Mucosa of descending colon (tissue), 3 donors: ENCODE data around the gene ANO7. TPM values are rescaled to one million over a fixed set of nuclear protein-coding genes. Genes with fewer than 3 reads are reported as not detected.

Source experiments
- ATAC-seq: fragments of 200-7000 bp; cut with Tn5 transposase; one replicate; pipeline ENCODE4 v1.9.1; 2020; ENCODE audit warnings: mild to moderate bottlenecking, moderate library complexity
- DNase-seq, 3 donors: peaks; one replicate each; pipeline ENCODE4 v3.0.0-alpha.2; 2020
- H3K36me3 ChIP-seq: fragments of 200-600 bp; one replicate; pipeline ENCODE4 v1.8.0; 2021; ENCODE audit warnings: low read depth, mild to moderate bottlenecking
- H3K4me1 ChIP-seq: fragments of 200-600 bp; one replicate; pipeline ENCODE4 v1.8.0; 2021; ENCODE audit warnings: low read depth, mild to moderate bottlenecking
- H3K4me3 ChIP-seq: fragments of 200-600 bp; one replicate; pipeline ENCODE4 v1.8.0; 2021; ENCODE audit warnings: mild to moderate bottlenecking
- H3K9me3 ChIP-seq: fragments of 200-600 bp; one replicate; pipeline ENCODE4 v1.8.0; 2021; ENCODE audit warnings: mild to moderate bottlenecking
- intact Hi-C, 2 donors: fragments of 100-400 bp; cut with DNase I in 1 of 2; cut with micrococcal nuclease in 1 of 2; formaldehyde crosslinking; loops; one replicate each; pipeline versions ENCODE4 v1.11.0 to v1.11.1; 2022; cut with DNase I, micrococcal nuclease
- total RNA-seq, 3 donors: library from RNA; stranded (reverse); fragmentation: NEBNext Ultra II Directional in 2 of 3; extraction: Animal tissue kit (Norgen Biotek cat#: 25700) in 2 of 3; gene quantifications; one replicate each; pipeline versions ENCODE4 v1.2.1 to v1.2.4, GENCODE V29; 2021 to 2023
- TF ChIP-seq, protein P1 (sequence below): fragments of 200-600 bp; IDR thresholded peaks from one replicate; pipeline ENCODE4 v1.8.0; 2022; ENCODE audit warnings: antibody characterized with exemption, mild to moderate bottlenecking
- donor health status: DM: no; HTN: no; CAD: no; lungs with moderate emphysema.
- donor health status: DM: no; HTN: no; CAD: no.
- donor health status: DM: no; HTN: yes; CAD: no.

ANO7 gene
- total RNA-seq, 3 donors from 2014 or later: 33.9 to 106 (median 83.5) TPM

- TF ChIP-seq, protein P1, sequence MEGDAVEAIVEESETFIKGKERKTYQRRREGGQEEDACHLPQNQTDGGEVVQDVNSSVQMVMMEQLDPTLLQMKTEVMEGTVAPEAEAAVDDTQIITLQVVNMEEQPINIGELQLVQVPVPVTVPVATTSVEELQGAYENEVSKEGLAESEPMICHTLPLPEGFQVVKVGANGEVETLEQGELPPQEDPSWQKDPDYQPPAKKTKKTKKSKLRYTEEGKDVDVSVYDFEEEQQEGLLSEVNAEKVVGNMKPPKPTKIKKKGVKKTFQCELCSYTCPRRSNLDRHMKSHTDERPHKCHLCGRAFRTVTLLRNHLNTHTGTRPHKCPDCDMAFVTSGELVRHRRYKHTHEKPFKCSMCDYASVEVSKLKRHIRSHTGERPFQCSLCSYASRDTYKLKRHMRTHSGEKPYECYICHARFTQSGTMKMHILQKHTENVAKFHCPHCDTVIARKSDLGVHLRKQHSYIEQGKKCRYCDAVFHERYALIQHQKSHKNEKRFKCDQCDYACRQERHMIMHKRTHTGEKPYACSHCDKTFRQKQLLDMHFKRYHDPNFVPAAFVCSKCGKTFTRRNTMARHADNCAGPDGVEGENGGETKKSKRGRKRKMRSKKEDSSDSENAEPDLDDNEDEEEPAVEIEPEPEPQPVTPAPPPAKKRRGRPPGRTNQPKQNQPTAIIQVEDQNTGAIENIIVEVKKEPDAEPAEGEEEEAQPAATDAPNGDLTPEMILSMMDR: no peak
- intact Hi-C loops: no loop called here
- no peaks in the 10 kb centered on the region for H3K4me1 ChIP-seq
- ATAC-seq (no peak), DNase-seq (no peak)
- no peak overlapping the region for H3K4me3 ChIP-seq
- no peaks in the 10 kb centered on the region for H3K9me3 ChIP-seq
- peaks cover 46% of the 10 kb centered on the region for H3K36me3 ChIP-seq
Observed at GRCh38 chr2:241242306-241242705, 53.8 kb downstream of the ANO7 start.

GRCh38 chr2:241244368-241244767 is 55.9 kb downstream of the ANO7 start:
- TF ChIP-seq, protein P1: no peak

GRCh38 chr2:241248289-241248688 is 59.8 kb downstream of the ANO7 start:
- intact Hi-C loops: no loop called here
- no peaks in the 10 kb centered on the region for H3K4me1 ChIP-seq
- no peaks in the 10 kb centered on the region for H3K9me3 ChIP-seq
- TF ChIP-seq, protein P1: no peak
- DNase-seq (no peak), ATAC-seq (no peak)
- no peak overlapping the region for H3K4me3 ChIP-seq
- H3K36me3 ChIP-seq: peaks cover 26% of the 10 kb centered on the region

More at GRCh38 chr2:241244368-241244767, 55.9 kb downstream of the ANO7 start:
- Histone ChIP-seq H3K9me3 (no peaks in the 10 kb centered on the region), H3K4me3 (no peak overlapping the region), H3K36me3 (peaks cover 48% of the 10 kb centered on the region), H3K4me1 (no peaks in the 10 kb centered on the region)
- ATAC-seq (no peak), DNase-seq (no peak)
- intact Hi-C loops: no loop called here

GRCh38 chr2:241248897-241249296 is 60.4 kb downstream of the ANO7 start:
- Histone ChIP-seq H3K9me3 (no peaks in the 10 kb centered on the region), H3K36me3 (peaks cover 26% of the 10 kb centered on the region), H3K4me3 (no peak overlapping the region), H3K4me1 (no peaks in the 10 kb centered on the region)
- no peak for DNase-seq
- ATAC-seq: no peak
- intact Hi-C loops: no loop called here
- TF ChIP-seq, protein P1: no peak

GRCh38 chr2:241249654-241250053 is 61.2 kb downstream of the ANO7 start:
- ATAC-seq: no peak

More at GRCh38 chr2:241249654-241250053, 61.2 kb downstream of the ANO7 start:
- DNase-seq: no peak
- Histone ChIP-seq H3K4me1 (no peaks in the 10 kb centered on the region), H3K36me3 (peaks cover 26% of the 10 kb centered on the region), H3K4me3 (no peak overlapping the region), H3K9me3 (no peaks in the 10 kb centered on the region)
- intact Hi-C loops: no loop called here
- TF ChIP-seq, protein P1: no peak
